CD8-positive, alpha-beta memory T cell (primary cell): ENCODE results near the gene ZCCHC2. TPM values are rescaled to one million over a fixed set of nuclear protein-coding genes. Genes with fewer than 3 reads are reported as not detected.

Experiments used
- CTCF ChIA-PET: fragments of 350-600 bp; sonication (Branson Sonifier 250); formaldehyde crosslinking; loops from one replicate; lab custom pipeline; 2021; ENCODE audit warnings: antibody characterized with exemption; lab: Charles Lee
- POLR2A ChIA-PET: fragments of 350-600 bp; sonication (Branson Sonifier 250); formaldehyde crosslinking; loops from one replicate; lab custom pipeline; 2021; ENCODE audit warnings: antibody characterized with exemption; lab: Charles Lee
- DNase-seq, 5 donors: peaks; one replicate each; pipeline versions ENCODE4 v3.0.0 to v3.0.0-alpha.2; 2020 to 2022; ENCODE audit warnings: mixed read lengths in 1 of 5
- H3K27ac ChIP-seq: one replicate; pipeline ENCODE4 v1.7.0; 2013; ENCODE audit warnings: low read depth, mild to moderate bottlenecking, low read length, moderate library complexity
- H3K27me3 ChIP-seq: 2 replicates; pipeline ENCODE4 v1.7.0; 2013; ENCODE audit warnings: low read length, mild to moderate bottlenecking; ENCODE audit not compliant: insufficient read depth, poor library complexity, severe bottlenecking
- H3K36me3 ChIP-seq: 2 replicates; pipeline ENCODE4 v1.7.0; 2013; ENCODE audit warnings: mild to moderate bottlenecking, low read length, moderate library complexity; ENCODE audit not compliant: insufficient read depth
- H3K4me1 ChIP-seq: 2 replicates; pipeline ENCODE4 v1.7.0; 2013; ENCODE audit warnings: mild to moderate bottlenecking, low read length, moderate library complexity; ENCODE audit not compliant: insufficient read depth
- H3K4me3 ChIP-seq: 2 replicates; pipeline ENCODE4 v1.7.0; 2013; ENCODE audit warnings: mild to moderate bottlenecking, low read length
- H3K9me3 ChIP-seq: 2 replicates; pipeline ENCODE4 v1.7.0; 2013; ENCODE audit warnings: mild to moderate bottlenecking, low read length
- H3K27ac Mint-ChIP-seq, 8 donors: one replicate each; pipeline ENCODE4 v1.8.0; 2020 to 2021; ENCODE audit warnings: mixed read lengths in 8 of 8, mild to moderate bottlenecking in 6 of 8, inconsistent platforms in 3 of 8, moderate library complexity in 3 of 8
- H3K27me3 Mint-ChIP-seq, 2 donors: one replicate each; pipeline ENCODE4 v1.8.0; 2020 to 2021; ENCODE audit warnings: mixed read lengths in 2 of 2, mild to moderate bottlenecking in 1 of 2, moderate library complexity in 1 of 2
- H3K36me3 Mint-ChIP-seq, 3 donors: one replicate each; pipeline ENCODE4 v1.8.0; 2020 to 2021; ENCODE audit warnings: mixed read lengths in 3 of 3, inconsistent platforms in 1 of 3, mild to moderate bottlenecking in 1 of 3
- H3K4me1 Mint-ChIP-seq, 3 donors: one replicate each; pipeline ENCODE4 v1.8.0; 2020 to 2021; ENCODE audit warnings: mixed read lengths in 3 of 3, inconsistent platforms in 1 of 3, mild to moderate bottlenecking in 1 of 3
- H3K4me3 Mint-ChIP-seq, 7 donors: one replicate each; pipeline ENCODE4 v1.8.0; 2020 to 2021; ENCODE audit warnings: mixed read lengths in 7 of 7, mild to moderate bottlenecking in 6 of 7, moderate library complexity in 4 of 7, inconsistent platforms in 2 of 7
- H3K9me3 Mint-ChIP-seq, 5 donors: one replicate each; pipeline ENCODE4 v1.8.0; 2020 to 2022; ENCODE audit warnings: mixed read lengths in 5 of 5, mild to moderate bottlenecking in 3 of 5, moderate library complexity in 2 of 5, inconsistent platforms in 1 of 5
- polyA plus RNA-seq: library from polyadenylated mRNA; unstranded; fragments of 300-500 nt; fragmentation: Illumina TruSeq; gene quantifications from one replicate; pipeline ENCODE4 v1.2.3, GENCODE V29; 2021
- total RNA-seq, 2 experiments: library from RNA; stranded (reverse); gene quantifications; one replicate each; pipeline ENCODE4 v1.2.3, GENCODE V29; 2021

The ZCCHC2 gene
- total and polyA plus RNA-seq, 3 experiments from 2014 or later: 2.9 to 37.9 (median 36.4) TPM

DNA sequence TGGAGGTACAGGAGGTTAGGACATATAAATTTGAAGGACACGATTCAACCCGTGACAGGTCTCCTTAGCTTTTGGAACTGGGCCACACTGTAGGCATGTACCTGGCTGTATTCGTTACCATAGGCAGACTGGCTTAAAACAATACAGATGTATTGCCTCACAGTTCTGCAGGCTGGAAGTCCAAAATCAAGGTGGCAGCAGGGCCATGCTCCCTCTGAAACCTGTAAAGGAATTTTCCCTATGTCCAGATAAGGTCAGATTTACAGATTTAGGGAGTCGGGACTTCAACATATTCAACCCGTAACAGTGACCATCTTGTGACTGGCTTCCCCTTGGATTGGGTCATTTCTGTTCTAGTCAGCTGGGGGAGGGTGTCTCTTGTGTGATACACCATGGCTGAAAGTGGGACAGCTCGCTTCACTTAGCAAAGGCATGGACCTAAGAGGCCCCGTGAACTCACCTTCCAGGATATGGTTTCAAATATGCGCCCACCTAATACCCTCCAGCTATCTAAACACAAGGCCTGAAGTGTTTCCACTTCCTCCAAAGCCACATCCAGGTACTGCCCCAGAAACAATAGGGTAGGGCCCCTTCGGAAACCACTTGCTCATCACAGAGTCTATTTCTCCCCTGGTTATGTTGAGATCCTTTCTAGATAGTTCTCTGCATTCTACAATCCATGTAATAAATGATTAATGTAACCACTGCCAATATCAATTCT, 85.0 kb downstream of the ZCCHC2 start:
- Histone ChIP-seq H3K27me3 (no peaks in the 10 kb centered on the region), H3K4me1 (no peaks in the 10 kb centered on the region), H3K36me3 (no peaks in the 10 kb centered on the region), H3K9me3 (no peaks in the 10 kb centered on the region), H3K27ac (no peak overlapping the region), H3K4me3 (no peak overlapping the region)
- ChIA-PET POLR2A (no interaction called here), CTCF (no interaction called here)
- Mint-ChIP-seq H3K27me3 (peaks cover 14 to 19% of the 10 kb centered on the region in 2 donors), H3K9me3 (no peaks in the 10 kb centered on the region), H3K4me1 (no peaks in the 10 kb centered on the region), H3K36me3 (no peaks in the 10 kb centered on the region), H3K27ac (no peak overlapping the region), H3K4me3 (no peak overlapping the region)
- no peak for DNase-seq

DNA sequence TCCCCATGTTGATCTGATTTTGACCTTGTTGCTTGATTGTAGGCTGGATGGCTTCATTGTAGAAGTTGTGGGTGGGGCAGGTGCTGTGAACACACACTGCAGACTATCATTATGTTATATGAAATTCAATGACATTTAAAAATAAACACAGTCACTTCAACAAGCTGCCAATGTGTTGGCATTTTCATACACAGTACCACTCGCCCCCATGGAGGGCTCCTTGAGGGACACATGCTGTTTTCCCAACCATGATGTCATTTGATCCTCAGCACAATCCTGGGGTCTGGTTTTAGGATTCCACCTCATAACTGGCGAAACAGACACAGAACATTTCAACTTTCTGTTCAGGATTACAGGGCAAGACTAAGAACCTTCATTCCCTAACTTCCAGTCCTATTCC, 86.9 kb downstream of the ZCCHC2 start:
- Histone ChIP-seq H3K36me3 (no peaks in the 10 kb centered on the region), H3K9me3 (no peaks in the 10 kb centered on the region), H3K4me3 (no peak overlapping the region), H3K4me1 (no peaks in the 10 kb centered on the region), H3K27ac (no peak overlapping the region), H3K27me3 (no peaks in the 10 kb centered on the region)
- DNase-seq: no peak
- Mint-ChIP-seq H3K27me3 (peaks cover 18 to 19% of the 10 kb centered on the region in 2 donors), H3K36me3 (no peaks in the 10 kb centered on the region), H3K27ac (no peak overlapping the region), H3K4me1 (no peaks in the 10 kb centered on the region), H3K9me3 (no peaks in the 10 kb centered on the region), H3K4me3 (no peak overlapping the region)
- ChIA-PET POLR2A (no interaction called here), CTCF (no interaction called here)

DNA sequence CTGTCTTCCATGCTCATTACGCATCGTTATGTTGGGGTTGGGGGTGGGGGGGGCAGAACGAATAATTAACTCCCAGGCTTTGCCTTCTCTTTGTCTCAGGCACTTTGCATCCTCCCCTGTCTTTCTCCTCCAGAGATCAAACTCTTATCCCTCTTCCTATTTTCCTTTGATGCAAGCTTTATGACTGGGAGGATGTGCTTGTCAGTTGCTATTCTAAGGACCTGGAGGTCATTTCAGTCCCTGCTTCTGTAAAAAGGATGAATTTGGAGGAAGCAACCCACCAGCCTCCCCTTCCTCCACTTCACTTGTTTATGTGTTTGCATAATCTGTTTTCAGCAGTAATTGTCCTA, 87.5 kb downstream of the ZCCHC2 start:
- Mint-ChIP-seq H3K36me3 (no peaks in the 10 kb centered on the region), H3K4me1 (no peaks in the 10 kb centered on the region), H3K27ac (no peak overlapping the region), H3K27me3 (peaks cover 19 to 24% of the 10 kb centered on the region in 2 donors), H3K9me3 (no peaks in the 10 kb centered on the region), H3K4me3 (no peak overlapping the region)
- CTCF ChIA-PET: no interaction called here
- H3K27me3 ChIP-seq: no peaks in the 10 kb centered on the region
- no peak overlapping the region for H3K4me3 ChIP-seq
- H3K9me3 ChIP-seq: no peaks in the 10 kb centered on the region
- POLR2A ChIA-PET: no interaction called here
- H3K36me3 ChIP-seq: no peaks in the 10 kb centered on the region
- DNase-seq: no peak
- H3K4me1 ChIP-seq: no peaks in the 10 kb centered on the region
- H3K27ac ChIP-seq: no peak overlapping the region

DNA sequence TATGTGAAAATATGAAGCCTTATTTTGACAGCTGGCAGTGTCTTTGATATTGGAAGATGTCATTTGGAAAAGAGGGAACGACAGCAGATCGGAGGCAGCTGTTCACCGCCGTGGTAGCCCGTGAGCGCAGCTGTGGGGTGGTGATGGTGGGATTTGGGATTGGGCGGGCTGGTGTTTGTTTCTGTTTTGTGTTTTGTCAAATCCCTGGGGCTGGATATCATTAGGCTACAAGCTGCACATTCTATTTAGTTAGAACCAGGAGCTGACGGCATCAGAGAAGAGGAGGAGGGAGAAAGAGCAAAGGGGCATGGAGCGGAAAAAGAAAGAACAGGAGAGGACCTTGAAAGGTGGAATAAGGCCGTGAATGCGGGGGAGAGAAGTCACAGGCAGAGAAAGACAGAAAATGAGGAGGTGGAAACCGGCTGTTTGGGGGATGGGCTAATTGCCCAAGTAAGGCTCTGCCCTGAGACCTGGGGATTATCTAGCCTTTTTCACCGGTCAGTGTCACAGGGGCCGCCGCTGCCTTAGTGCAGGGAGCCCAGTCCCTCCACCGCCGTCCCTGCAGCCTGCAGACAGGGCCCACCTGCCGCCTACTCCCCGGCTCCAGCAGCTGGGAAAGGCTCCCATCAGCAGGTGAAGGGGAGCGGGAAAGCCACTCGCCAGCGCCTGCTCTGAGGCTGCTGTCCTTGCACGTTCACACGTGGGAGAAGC, 88.0 kb downstream of the ZCCHC2 start:
- Histone ChIP-seq H3K4me3 (no peak overlapping the region), H3K4me1 (no peaks in the 10 kb centered on the region), H3K36me3 (no peaks in the 10 kb centered on the region), H3K9me3 (no peaks in the 10 kb centered on the region), H3K27me3 (no peaks in the 10 kb centered on the region), H3K27ac (peak overlapping the region; percentile 4)
- no peaks in the 10 kb centered on the region for H3K9me3 Mint-ChIP-seq
- no peaks in the 10 kb centered on the region for H3K36me3 Mint-ChIP-seq
- CTCF ChIA-PET: no interaction called here
- no peak overlapping the region for H3K4me3 Mint-ChIP-seq
- no peak for DNase-seq
- H3K4me1 Mint-ChIP-seq: no peaks in the 10 kb centered on the region
- no peak overlapping the region for H3K27ac Mint-ChIP-seq
- POLR2A ChIA-PET: no interaction called here
- H3K27me3 Mint-ChIP-seq: peaks cover 24 to 27% of the 10 kb centered on the region in 2 donors

DNA sequence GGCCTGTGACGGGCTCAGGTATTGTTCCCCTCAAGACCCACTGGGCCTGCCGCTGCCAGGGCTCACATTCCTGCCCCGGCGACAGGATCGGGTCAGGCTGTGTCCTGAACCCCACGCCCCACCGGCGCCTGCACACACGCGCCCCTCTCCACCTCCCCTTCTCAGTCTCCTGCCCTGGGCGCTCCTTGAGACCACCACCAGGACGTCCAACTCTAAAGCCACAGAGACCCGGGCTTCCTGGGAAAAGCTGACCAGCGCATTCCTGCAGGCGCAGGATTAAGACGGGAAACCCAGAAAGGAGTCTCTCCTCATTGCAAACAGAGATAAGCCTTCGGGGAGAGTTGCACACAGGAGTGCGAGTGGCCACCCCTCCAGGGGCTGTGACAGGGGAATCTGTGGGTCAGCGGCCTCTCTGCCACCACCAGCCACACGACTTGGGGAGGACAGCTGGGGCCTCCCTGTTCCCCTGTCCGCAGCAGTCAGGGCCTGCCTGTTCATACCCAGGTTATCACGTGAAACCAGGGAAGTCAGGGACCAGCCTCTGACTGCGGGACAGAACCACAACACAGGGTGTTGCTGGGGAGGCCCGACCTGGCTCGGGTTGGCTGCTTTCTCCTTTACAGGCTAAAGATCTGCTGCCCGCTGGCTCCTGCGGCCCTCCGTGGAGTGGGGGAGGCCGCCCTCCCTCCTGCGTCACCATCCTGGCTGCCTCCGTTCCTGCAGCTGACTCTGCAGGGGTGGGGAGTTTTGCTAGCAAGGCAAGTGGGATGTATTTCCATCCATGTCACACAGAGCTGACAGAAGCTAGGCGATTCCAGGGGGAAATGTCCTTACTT, 88.8 kb downstream of the ZCCHC2 start:
- Mint-ChIP-seq H3K9me3 (no peaks in the 10 kb centered on the region), H3K36me3 (no peaks in the 10 kb centered on the region), H3K27ac (no peak overlapping the region), H3K4me1 (no peaks in the 10 kb centered on the region), H3K27me3 (peaks cover 28 to 35% of the 10 kb centered on the region in 2 donors), H3K4me3 (no peak overlapping the region)
- ChIA-PET POLR2A (no interaction called here), CTCF (no interaction called here)
- DNase-seq: no peak
- no peaks in the 10 kb centered on the region for H3K4me1 ChIP-seq
- no peaks in the 10 kb centered on the region for H3K9me3 ChIP-seq
- peak overlapping the region; percentile 4 for H3K27ac ChIP-seq
- no peak overlapping the region for H3K4me3 ChIP-seq
- no peaks in the 10 kb centered on the region for H3K36me3 ChIP-seq
- H3K27me3 ChIP-seq: no peaks in the 10 kb centered on the region

DNA sequence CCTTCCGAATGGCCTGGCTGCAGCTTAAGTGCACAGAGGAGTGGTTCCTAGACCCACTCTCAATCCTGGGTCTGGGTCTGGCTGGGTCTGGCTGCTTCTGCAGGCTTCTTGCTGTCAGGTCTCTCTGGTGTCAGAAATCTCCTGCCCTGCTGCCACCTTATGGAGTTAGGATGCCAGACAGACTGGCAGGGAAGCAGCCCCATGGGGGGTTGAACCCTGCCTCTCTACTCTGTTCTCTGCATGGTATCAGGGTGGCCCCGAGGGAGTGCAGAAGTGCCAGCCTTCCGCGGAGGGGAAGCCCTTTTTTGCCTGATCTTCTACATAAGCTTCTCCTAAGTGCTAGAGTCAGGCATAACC, 89.4 kb downstream of the ZCCHC2 start:
- no peaks in the 10 kb centered on the region for H3K9me3 Mint-ChIP-seq
- no peak overlapping the region for H3K4me3 ChIP-seq
- no peaks in the 10 kb centered on the region for H3K27me3 ChIP-seq
- H3K4me1 ChIP-seq: no peaks in the 10 kb centered on the region
- CTCF ChIA-PET: no interaction called here
- no peaks in the 10 kb centered on the region for H3K36me3 Mint-ChIP-seq
- H3K9me3 ChIP-seq: no peaks in the 10 kb centered on the region
- no peak for DNase-seq
- H3K27me3 Mint-ChIP-seq: peaks cover 28 to 39% of the 10 kb centered on the region in 2 donors
- no peaks in the 10 kb centered on the region for H3K4me1 Mint-ChIP-seq
- H3K27ac ChIP-seq: no peak overlapping the region
- POLR2A ChIA-PET: no interaction called here
- no peaks in the 10 kb centered on the region for H3K36me3 ChIP-seq
- no peak overlapping the region for H3K27ac Mint-ChIP-seq
- no peak overlapping the region for H3K4me3 Mint-ChIP-seq

DNA sequence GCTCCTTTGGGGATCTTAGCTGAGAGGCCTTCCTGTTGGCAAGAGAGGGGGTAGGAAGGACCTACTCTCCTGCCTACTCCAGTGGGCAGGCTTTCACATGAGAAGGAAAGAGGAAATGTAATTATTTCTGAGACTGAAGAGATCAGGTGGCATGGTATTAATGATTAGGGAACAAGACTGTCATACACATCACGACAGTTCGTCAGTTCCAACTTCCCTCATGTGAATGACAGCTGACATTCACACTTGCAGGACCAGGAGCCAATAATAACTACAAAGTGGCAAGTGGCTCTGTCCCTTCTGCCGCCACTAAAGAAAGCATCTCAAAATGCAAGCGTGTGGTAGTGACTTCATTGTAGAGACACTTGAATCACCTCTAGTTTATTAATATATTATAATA, 90.0 kb downstream of the ZCCHC2 start:
- Mint-ChIP-seq H3K27me3 (peaks cover 28 to 43% of the 10 kb centered on the region in 2 donors), H3K27ac (no peak overlapping the region), H3K4me3 (peak overlapping the region in 1 of 7 donors; percentile 11), H3K4me1 (no peaks in the 10 kb centered on the region), H3K36me3 (no peaks in the 10 kb centered on the region), H3K9me3 (no peaks in the 10 kb centered on the region)
- Histone ChIP-seq H3K27ac (no peak overlapping the region), H3K4me3 (no peak overlapping the region), H3K9me3 (no peaks in the 10 kb centered on the region), H3K27me3 (no peaks in the 10 kb centered on the region), H3K4me1 (no peaks in the 10 kb centered on the region), H3K36me3 (no peaks in the 10 kb centered on the region)
- no peak for DNase-seq
- POLR2A ChIA-PET: no interaction called here
- CTCF ChIA-PET: no interaction called here

DNA sequence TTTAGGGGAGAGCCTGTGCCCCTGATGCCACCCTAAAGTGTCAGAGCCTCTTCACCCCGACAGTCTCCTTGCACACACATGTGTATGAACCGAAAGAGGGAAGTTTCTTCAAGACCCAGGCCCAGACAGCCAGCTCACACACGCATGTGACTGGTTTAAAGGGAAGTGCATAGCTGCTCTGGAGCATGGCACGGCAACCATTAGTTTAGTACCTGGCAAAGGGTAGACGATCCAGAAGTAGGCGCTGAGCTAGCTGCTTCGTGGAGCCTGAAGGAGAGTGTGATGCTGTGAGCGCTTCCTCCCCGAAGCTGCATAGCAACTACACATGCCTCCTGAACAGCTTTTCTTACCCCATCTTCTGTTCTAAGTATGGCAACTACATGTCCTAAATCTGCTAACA, 91.7 kb downstream of the ZCCHC2 start:
- Histone ChIP-seq H3K27me3 (no peaks in the 10 kb centered on the region), H3K4me1 (no peaks in the 10 kb centered on the region), H3K36me3 (no peaks in the 10 kb centered on the region), H3K27ac (no peak overlapping the region), H3K4me3 (no peak overlapping the region), H3K9me3 (no peaks in the 10 kb centered on the region)
- no peaks in the 10 kb centered on the region for H3K4me1 Mint-ChIP-seq
- peaks cover 28 to 54% of the 10 kb centered on the region in 2 donors for H3K27me3 Mint-ChIP-seq
- DNase-seq: no peak
- H3K9me3 Mint-ChIP-seq: no peaks in the 10 kb centered on the region
- POLR2A ChIA-PET: no interaction called here
- H3K27ac Mint-ChIP-seq: no peak overlapping the region
- CTCF ChIA-PET: no interaction called here
- H3K4me3 Mint-ChIP-seq: no peak overlapping the region
- H3K36me3 Mint-ChIP-seq: no peaks in the 10 kb centered on the region
